Liver (tissue), 9 donors: ENCODE results near the gene ZFP69B. TPM values are rescaled to one million over a fixed set of nuclear protein-coding genes. Genes with fewer than 3 reads are reported as not detected.

Source experiments
- DNase-seq: peaks from one replicate; pipeline ENCODE4 v3.0.0-alpha.2; 2017; ENCODE audit warnings: low spot score
- H3K27ac ChIP-seq, 2 donors: one replicate each; pipeline ENCODE4 v1.7.0; 2013; ENCODE audit warnings: inconsistent platforms in 2 of 2, low read length in 2 of 2, control low read depth in 1 of 2, low read depth in 1 of 2, mild to moderate bottlenecking in 1 of 2
- H3K27me3 ChIP-seq, 4 donors: one replicate each; pipeline versions ENCODE4 v1.6.1 to v1.7.0; 2013; ENCODE audit warnings: low read length in 3 of 4, inconsistent platforms in 1 of 4, mild to moderate bottlenecking in 1 of 4, moderate library complexity in 1 of 4; ENCODE audit not compliant: control insufficient read depth in 4 of 4, insufficient read depth in 4 of 4
- H3K36me3 ChIP-seq, 4 donors: one replicate each; pipeline versions ENCODE4 v1.6.1 to v1.7.0; 2013; ENCODE audit warnings: low read length in 3 of 4, mild to moderate bottlenecking in 3 of 4, low read depth in 1 of 4, moderate library complexity in 1 of 4; ENCODE audit not compliant: control insufficient read depth in 4 of 4, insufficient read depth in 3 of 4
- H3K4me1 ChIP-seq, 4 donors: one replicate each; pipeline versions ENCODE4 v1.6.1 to v1.7.0; 2013; ENCODE audit warnings: low read length in 3 of 4, mild to moderate bottlenecking in 3 of 4, moderate library complexity in 1 of 4; ENCODE audit not compliant: control insufficient read depth in 4 of 4, insufficient read depth in 4 of 4
- H3K4me3 ChIP-seq, 3 donors: one replicate each; pipeline versions ENCODE4 v1.6.1 to v1.7.0; 2013; ENCODE audit warnings: low read length in 3 of 3, control low read depth in 1 of 3, low read depth in 1 of 3, mild to moderate bottlenecking in 1 of 3
- H3K9ac ChIP-seq, 2 donors: one replicate each; pipeline ENCODE4 v1.7.0; 2013; ENCODE audit warnings: low read length in 2 of 2, mild to moderate bottlenecking in 2 of 2, moderate library complexity in 2 of 2, control low read depth in 1 of 2, low read depth in 1 of 2
- H3K9me3 ChIP-seq, 4 donors: one replicate each; pipeline versions ENCODE4 v1.6.1 to v1.7.0; 2013; ENCODE audit warnings: low read length in 3 of 4; ENCODE audit not compliant: control insufficient read depth in 4 of 4
- ATF3 ChIP-seq: IDR thresholded peaks from 2 replicates; pipeline ENCODE4 v1.6.1; 2016; ENCODE audit warnings: antibody characterized with exemption
- EGR1 ChIP-seq, 2 donors: IDR thresholded peaks; 2 replicates each; pipeline ENCODE4 v1.6.1; 2016 to 2018; ENCODE audit warnings: antibody characterized with exemption in 2 of 2, low read depth in 2 of 2
- FOXA1 ChIP-seq: IDR thresholded peaks from 2 replicates; pipeline ENCODE4 v1.6.1; 2016; ENCODE audit warnings: antibody characterized with exemption
- FOXA2 ChIP-seq: IDR thresholded peaks from 2 replicates; pipeline ENCODE4 v1.6.1; 2016; ENCODE audit warnings: antibody characterized with exemption
- HNF4A ChIP-seq, 2 donors: conservative IDR thresholded peaks; 2 replicates each; pipeline ENCODE4 v1.6.1; 2016; ENCODE audit warnings: antibody characterized with exemption in 2 of 2, mild to moderate bottlenecking in 2 of 2
- HNF4G ChIP-seq: IDR thresholded peaks from 2 replicates; pipeline ENCODE4 v1.6.1; 2016; ENCODE audit warnings: antibody characterized with exemption
- JUND ChIP-seq, 2 donors: IDR thresholded peaks; 2 replicates each; pipeline ENCODE4 v1.6.1; 2016; ENCODE audit warnings: antibody characterized with exemption in 2 of 2
- RAD21 ChIP-seq, 2 donors: IDR thresholded peaks; 2 replicates each; pipeline ENCODE4 v1.6.1; 2016; ENCODE audit warnings: antibody characterized with exemption in 2 of 2, mild to moderate bottlenecking in 2 of 2
- SP1 ChIP-seq: IDR thresholded peaks from 2 replicates; pipeline ENCODE4 v1.6.1; 2018; ENCODE audit warnings: antibody characterized with exemption, mild to moderate bottlenecking
- YY1 ChIP-seq: IDR thresholded peaks from 2 replicates; pipeline ENCODE4 v1.6.1; 2016; ENCODE audit warnings: antibody characterized with exemption, mild to moderate bottlenecking
- ZBTB33 ChIP-seq: IDR thresholded peaks from 2 replicates; pipeline ENCODE4 v1.6.1; 2016; ENCODE audit warnings: antibody characterized with exemption
- WGBS: extraction: QIAGEN DNeasy Blood & Tissue Kit; methylation state at CpG from one replicate; pipeline ENCODE4 v1.1.7; 2013; 5-methylcytosine and 5-hydroxymethylcytosine counted together
- polyA plus RNA-seq, 2 donors: library from polyadenylated mRNA; stranded (reverse) in 1 of 2; unstranded in 1 of 2; fragments of 200-250 nt in 1 of 2; fragments of >200 nt in 1 of 2; fragmentation: Nextera tagmentation in 1 of 2; extraction: Ambion mirVana in 1 of 2; gene quantifications; one replicate each; pipeline versions ENCODE4 v1.2.1 to v1.2.3, GENCODE V29; 2013 to 2015
- total RNA-seq, 2 donors: library from RNA; depleted of rRNA; stranded (reverse); fragments of >200 nt; gene quantifications; one replicate each; pipeline ENCODE4 v1.2.3, GENCODE V29; 2014
- TF ChIP-seq, protein P1 (sequence below): fragments of 150-350 bp; IDR thresholded peaks from 2 replicates; pipeline ENCODE4 v1.5.1; 2017; ENCODE audit warnings: improper control_type of control experiment, low read depth, low read length; ENCODE audit not compliant: missing input control
- TF ChIP-seq, protein P2 (sequence below): IDR thresholded peaks from 2 replicates; pipeline ENCODE4 v1.6.1; 2016; ENCODE audit warnings: antibody characterized with exemption
- TF ChIP-seq, protein P3 (sequence below): IDR thresholded peaks from 2 replicates; pipeline ENCODE4 v1.6.1; 2016; ENCODE audit warnings: antibody characterized with exemption, mild to moderate bottlenecking
- donor health status: healthy.
- donor health status: healthy.
- donor health status: healthy.
- donor health status: healthy.
- donor health status: healthy.

ZFP69B gene
- total and polyA plus RNA-seq, 4 donors = 0.19 to 0.92 (median 0.62) TPM

GRCh38 chr1:40423951-40424618, 26.2 kb upstream of the ZFP69B start:
- Histone ChIP-seq H3K27me3 (no peaks in the 10 kb centered on the region), H3K9ac (no peak overlapping the region), H3K36me3 (peaks cover 0 to 12% (median 4%) of the 10 kb centered on the region in 4 donors), H3K4me1 (peaks cover 3 to 22% (median 16%) of the 10 kb centered on the region in 4 donors), H3K27ac (no peak overlapping the region), H3K9me3 (no peaks in the 10 kb centered on the region), H3K4me3 (no peak overlapping the region)
- TF ChIP-seq ZBTB33 (no peak), FOXA2 (no peak), HNF4A (conservative IDR thresholded peaks at IDR 0.05) (no peak), YY1 (no peak), ATF3 (no peak), EGR1 (IDR thresholded peaks at IDR 0.05; ENCODE audit: low read depth in 2 of 2) (no peak), JUND (IDR thresholded peaks at IDR 0.05) (no peak)
- TF ChIP-seq, protein P1, sequence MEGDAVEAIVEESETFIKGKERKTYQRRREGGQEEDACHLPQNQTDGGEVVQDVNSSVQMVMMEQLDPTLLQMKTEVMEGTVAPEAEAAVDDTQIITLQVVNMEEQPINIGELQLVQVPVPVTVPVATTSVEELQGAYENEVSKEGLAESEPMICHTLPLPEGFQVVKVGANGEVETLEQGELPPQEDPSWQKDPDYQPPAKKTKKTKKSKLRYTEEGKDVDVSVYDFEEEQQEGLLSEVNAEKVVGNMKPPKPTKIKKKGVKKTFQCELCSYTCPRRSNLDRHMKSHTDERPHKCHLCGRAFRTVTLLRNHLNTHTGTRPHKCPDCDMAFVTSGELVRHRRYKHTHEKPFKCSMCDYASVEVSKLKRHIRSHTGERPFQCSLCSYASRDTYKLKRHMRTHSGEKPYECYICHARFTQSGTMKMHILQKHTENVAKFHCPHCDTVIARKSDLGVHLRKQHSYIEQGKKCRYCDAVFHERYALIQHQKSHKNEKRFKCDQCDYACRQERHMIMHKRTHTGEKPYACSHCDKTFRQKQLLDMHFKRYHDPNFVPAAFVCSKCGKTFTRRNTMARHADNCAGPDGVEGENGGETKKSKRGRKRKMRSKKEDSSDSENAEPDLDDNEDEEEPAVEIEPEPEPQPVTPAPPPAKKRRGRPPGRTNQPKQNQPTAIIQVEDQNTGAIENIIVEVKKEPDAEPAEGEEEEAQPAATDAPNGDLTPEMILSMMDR = no peak
- TF ChIP-seq, protein P2, sequence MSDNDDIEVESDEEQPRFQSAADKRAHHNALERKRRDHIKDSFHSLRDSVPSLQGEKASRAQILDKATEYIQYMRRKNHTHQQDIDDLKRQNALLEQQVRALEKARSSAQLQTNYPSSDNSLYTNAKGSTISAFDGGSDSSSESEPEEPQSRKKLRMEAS = no peak
- DNase-seq = no peak
- 85% methylated on average over 6 of the region's 6 CpGs for WGBS

- WGBS = 89% methylated on average over 4 of the region's 4 CpGs
- H3K36me3 ChIP-seq = peaks cover 0 to 5% (median 2%) of the 10 kb centered on the region in 4 donors
- no peak for DNase-seq
- no peak overlapping the region for H3K27ac ChIP-seq
- no peak for TF ChIP-seq FOXA1
- no peak for TF ChIP-seq SP1
- no peak for TF ChIP-seq RAD21 (IDR thresholded peaks at IDR 0.05)
- TF ChIP-seq, protein P3, sequence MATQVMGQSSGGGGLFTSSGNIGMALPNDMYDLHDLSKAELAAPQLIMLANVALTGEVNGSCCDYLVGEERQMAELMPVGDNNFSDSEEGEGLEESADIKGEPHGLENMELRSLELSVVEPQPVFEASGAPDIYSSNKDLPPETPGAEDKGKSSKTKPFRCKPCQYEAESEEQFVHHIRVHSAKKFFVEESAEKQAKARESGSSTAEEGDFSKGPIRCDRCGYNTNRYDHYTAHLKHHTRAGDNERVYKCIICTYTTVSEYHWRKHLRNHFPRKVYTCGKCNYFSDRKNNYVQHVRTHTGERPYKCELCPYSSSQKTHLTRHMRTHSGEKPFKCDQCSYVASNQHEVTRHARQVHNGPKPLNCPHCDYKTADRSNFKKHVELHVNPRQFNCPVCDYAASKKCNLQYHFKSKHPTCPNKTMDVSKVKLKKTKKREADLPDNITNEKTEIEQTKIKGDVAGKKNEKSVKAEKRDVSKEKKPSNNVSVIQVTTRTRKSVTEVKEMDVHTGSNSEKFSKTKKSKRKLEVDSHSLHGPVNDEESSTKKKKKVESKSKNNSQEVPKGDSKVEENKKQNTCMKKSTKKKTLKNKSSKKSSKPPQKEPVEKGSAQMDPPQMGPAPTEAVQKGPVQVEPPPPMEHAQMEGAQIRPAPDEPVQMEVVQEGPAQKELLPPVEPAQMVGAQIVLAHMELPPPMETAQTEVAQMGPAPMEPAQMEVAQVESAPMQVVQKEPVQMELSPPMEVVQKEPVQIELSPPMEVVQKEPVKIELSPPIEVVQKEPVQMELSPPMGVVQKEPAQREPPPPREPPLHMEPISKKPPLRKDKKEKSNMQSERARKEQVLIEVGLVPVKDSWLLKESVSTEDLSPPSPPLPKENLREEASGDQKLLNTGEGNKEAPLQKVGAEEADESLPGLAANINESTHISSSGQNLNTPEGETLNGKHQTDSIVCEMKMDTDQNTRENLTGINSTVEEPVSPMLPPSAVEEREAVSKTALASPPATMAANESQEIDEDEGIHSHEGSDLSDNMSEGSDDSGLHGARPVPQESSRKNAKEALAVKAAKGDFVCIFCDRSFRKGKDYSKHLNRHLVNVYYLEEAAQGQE = no peak
- TF ChIP-seq ATF3 = no peak
- no peak for TF ChIP-seq HNF4G
- TF ChIP-seq JUND (IDR thresholded peaks at IDR 0.05) = no peak
- TF ChIP-seq, protein P1 = no peak
- no peak for TF ChIP-seq FOXA2
- H3K27me3 ChIP-seq = no peaks in the 10 kb centered on the region
- no peak overlapping the region for H3K9ac ChIP-seq
- peaks cover 3 to 22% (median 16%) of the 10 kb centered on the region in 4 donors for H3K4me1 ChIP-seq
- H3K9me3 ChIP-seq = no peaks in the 10 kb centered on the region
- no peak overlapping the region for H3K4me3 ChIP-seq
These were observed 25.1 kb upstream of the ZFP69B start for GRCh38 chr1:40425198-40425597.
